NCI-H1105 treated with DMSO at 0.1 percent for 48 hours (cell line): ENCODE measurements around the gene MFN1.

Experiments
- DNase-seq: peaks from one replicate; lab custom pipeline; 2025; lab: John Stamatoyannopoulos, UW

Gene MFN1

DNA sequence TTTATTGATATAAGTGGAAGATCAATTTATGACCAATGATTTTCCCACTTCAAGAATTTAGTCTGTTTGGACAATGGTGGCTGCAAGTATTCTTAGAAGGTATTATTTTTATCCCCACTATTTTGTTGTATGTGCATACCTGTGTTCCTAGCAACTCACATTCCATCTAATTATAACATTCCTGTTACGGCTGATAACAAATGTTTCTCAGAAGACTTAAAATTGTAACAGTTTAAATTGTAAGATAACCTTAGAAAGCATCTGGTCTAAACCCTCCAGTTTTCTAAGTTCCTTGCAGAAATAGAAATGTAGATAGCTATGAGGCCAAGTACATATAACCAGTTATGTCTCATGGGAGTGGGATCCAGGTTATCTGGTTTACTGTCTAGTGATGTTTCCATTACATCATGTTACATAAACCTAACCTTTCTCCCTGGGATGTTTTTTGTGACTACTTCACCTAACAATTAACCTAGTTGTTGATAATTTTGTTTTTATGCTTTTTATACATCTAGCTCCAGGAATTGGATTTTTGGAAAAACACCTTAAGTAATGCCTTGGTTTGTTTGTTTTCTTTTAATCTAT lies 11.1 kb upstream of the MFN1 start:
- no peak for DNase-seq

DNA sequence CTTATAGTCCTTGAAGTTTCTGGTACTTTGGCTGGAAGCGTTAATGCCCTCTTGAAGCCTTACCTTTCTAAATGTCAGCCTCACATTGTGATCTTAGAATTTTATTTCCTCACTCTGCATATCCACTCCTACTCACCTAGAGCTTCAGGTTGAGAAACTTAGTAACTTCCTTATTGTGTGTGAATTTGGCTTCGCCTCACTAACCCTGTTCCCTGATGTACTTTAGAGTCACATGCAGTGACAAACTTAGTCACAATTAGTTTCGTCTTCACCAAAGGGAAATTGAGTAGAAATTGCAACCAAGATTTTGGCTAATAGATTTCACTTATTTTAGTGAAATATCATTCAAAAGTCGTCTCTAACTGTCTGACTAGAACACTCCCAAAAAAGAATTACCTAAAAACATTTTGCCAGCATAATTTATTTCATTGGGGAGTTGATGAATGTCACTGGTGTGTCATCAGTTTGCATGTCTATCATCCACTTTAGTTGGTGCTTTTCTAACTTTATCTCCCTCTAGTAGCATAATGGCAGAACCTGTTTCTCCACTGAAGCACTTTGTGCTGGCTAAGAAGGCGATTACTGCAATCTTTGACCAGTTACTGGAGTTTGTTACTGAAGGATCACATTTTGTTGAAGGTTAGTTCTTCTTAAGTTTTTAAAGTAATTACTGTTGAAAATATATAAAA lies 960 bp downstream of the MFN1 start:
- no peak for DNase-seq

GRCh38 chr3:179355996-179356395 lies 8.5 kb downstream of the MFN1 start:
- DNase-seq = no peak

DNA sequence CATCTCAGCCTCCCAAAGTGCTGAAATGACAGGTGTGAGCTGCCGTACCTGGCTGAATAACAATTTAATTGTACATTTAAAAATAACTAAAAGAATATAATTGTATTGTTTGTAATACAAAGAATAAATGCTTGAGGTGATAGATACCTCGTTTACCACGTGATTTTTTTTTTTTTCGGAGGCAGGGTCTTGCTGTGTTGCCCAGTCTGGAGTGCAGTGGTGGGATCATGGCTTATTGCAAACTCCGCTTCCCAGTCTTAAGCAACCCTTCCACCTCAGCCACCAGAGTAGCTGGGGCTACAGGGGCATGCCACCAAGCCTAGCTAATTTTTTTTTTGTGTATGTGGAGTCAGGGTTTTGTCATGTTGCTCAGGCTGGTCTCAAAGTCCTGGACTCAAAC lies 15.8 kb downstream of the MFN1 start:
- no peak for DNase-seq

DNA sequence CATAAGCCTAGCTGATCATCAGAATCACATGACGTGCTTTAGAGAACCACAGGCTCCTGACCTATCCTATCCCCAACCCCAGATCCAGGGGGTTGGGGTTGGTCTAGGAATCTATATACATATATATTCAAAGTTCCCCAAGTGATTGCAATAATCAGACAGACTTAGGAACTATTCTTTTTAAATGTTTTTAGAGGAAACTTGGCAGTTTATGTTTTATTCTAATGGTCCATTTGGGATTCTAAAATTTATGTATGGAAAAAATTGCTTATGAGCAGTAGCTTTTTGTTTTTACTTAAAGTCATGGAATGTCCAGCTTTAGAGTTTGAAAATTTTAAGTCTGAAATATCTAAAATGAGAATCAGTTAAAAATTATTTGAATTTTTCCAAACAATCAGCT lies 22.1 kb downstream of the MFN1 start:
- no peak for DNase-seq

GRCh38 chr3:179373938-179374337 lies 26.4 kb downstream of the MFN1 start:
- no peak for DNase-seq

- no peak for DNase-seq
These were observed 27.8 kb downstream of the MFN1 start for GRCh38 chr3:179375091-179375999.

GRCh38 chr3:179376474-179376873 lies 29.0 kb downstream of the MFN1 start:
- no peak for DNase-seq

DNA sequence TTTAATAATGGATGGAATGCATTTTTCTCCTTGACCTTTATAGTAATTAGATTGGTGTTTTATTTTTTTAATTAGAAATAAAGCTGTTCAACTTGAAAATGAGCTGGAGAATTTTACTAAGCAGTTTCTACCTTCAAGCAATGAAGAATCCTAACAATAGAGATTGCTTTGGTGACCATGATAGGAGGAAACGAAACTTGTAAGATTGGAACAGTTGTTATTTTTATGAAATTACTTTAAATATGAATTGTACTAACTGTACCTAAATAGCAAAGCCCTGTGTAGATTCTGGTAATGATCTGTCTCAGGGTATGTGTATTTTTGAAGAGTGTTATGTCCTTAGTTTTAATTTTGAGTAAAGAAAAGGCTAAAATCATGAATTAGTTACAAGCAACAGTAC lies 44.4 kb downstream of the MFN1 start:
- no peak for DNase-seq

- DNase-seq = no peak
These were observed 51.2 kb downstream of the MFN1 start for GRCh38 chr3:179398574-179399231.

GRCh38 chr3:179401561-179401960 lies 54.1 kb downstream of the MFN1 start:
- DNase-seq = no peak

GRCh38 chr3:179402963-179403362 lies 55.5 kb downstream of the MFN1 start:
- DNase-seq = no peak

GRCh38 chr3:179404307-179404706 lies 56.8 kb downstream of the MFN1 start:
- no peak for DNase-seq

- no peak for DNase-seq
These were observed 62.8 kb downstream of the MFN1 start for GRCh38 chr3:179410331-179410730.

- no peak for DNase-seq
These were observed 63.5 kb downstream of the MFN1 start for GRCh38 chr3:179410999-179411398.

- DNase-seq = no peak
These were observed 67.3 kb downstream of the MFN1 start for GRCh38 chr3:179414804-179415203.

GRCh38 chr3:179415377-179415776 lies 67.9 kb downstream of the MFN1 start:
- DNase-seq = no peak

- no peak for DNase-seq
These were observed 69.2 kb downstream of the MFN1 start for GRCh38 chr3:179416681-179417080.

- DNase-seq = no peak
These were observed 71.1 kb downstream of the MFN1 start for GRCh38 chr3:179418610-179419009.

- DNase-seq = no peak
These were observed 74.0 kb downstream of the MFN1 start for GRCh38 chr3:179421500-179421899.

- no peak for DNase-seq
These were observed 77.6 kb downstream of the MFN1 start for GRCh38 chr3:179425075-179425474.

DNA sequence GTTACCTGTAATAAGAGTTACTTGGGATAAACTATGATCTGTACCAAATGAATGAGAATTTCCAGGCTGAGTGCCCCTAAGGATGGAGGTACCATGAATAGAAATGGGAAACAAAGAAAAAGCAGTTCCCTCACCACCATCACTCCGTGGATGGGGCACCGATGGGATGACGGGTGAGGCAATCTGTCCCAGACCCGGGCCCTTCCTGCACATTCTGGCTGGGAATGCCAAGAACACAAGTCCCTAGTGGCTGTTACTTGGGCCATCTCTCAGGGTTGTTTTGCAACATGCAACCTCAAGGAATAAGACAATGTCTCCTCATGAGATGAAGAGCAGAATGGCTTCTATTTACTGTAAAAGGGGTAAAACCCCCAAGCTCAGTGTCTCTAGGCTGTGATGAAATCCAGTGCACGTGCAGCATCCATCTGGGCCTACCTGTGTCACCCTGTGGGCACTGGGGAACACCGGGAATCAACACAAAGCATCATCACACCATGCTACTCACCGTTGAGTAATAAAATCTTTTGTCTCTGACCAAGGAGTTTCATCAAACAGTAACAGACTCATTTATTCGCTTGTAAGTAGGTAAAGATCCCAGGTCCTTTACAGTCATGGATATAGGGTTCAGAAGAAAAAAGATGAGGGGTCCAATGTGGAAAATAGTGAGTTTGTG lies 81.5 kb downstream of the MFN1 start:
- no peak for DNase-seq
